ENCODE measurements around the gene PRDM9. TPM values are rescaled to one million over a fixed set of nuclear protein-coding genes. Genes with fewer than 3 reads are reported as not detected.

PRDM9 gene
- not detected for total RNA-seq
- not detected for polyA plus RNA-seq
- long read RNA-seq, donor 1, result 0 reads
- long read RNA-seq, donor 2, result 0 reads
- long read RNA-seq, donor 3, result 0 reads

GRCh38 chr5:23507278-23507685 is at the start of gene PRDM9:
TSS of gene PRDM9 (plus strand) at chr5:23507609. CDS start at chr5:23509034, 1,425 bp downstream.
- H3K27me3 ChIP-seq, result no peaks in the 10 kb centered on the region
- ATAC-seq, result peak; percentile 28 to 99 (median 94)
- peak within 1 kb of the TSS in 2 of 10 donors; percentile 30 to 47 for H3K27ac ChIP-seq
- WGBS, 2 donors, result 59 to 63% methylated on average over 27 of the region's 27 CpGs
- H3K4me1 ChIP-seq, result no peaks in the 10 kb centered on the region
- H3K36me3 ChIP-seq, result no peaks in the 10 kb centered on the region
- H3K9me3 ChIP-seq, result peaks cover 0 to 22% (median 0%) of the 10 kb centered on the region in 11 donors
- TF ChIP-seq, protein P1, sequence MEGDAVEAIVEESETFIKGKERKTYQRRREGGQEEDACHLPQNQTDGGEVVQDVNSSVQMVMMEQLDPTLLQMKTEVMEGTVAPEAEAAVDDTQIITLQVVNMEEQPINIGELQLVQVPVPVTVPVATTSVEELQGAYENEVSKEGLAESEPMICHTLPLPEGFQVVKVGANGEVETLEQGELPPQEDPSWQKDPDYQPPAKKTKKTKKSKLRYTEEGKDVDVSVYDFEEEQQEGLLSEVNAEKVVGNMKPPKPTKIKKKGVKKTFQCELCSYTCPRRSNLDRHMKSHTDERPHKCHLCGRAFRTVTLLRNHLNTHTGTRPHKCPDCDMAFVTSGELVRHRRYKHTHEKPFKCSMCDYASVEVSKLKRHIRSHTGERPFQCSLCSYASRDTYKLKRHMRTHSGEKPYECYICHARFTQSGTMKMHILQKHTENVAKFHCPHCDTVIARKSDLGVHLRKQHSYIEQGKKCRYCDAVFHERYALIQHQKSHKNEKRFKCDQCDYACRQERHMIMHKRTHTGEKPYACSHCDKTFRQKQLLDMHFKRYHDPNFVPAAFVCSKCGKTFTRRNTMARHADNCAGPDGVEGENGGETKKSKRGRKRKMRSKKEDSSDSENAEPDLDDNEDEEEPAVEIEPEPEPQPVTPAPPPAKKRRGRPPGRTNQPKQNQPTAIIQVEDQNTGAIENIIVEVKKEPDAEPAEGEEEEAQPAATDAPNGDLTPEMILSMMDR (IDR thresholded peaks at IDR 0.05), result no peak
- peak; percentile 63 to 84 for DNase-seq
- intact Hi-C loops (cut with DNase I), result no loop called here
- H3K4me3 ChIP-seq, result peak within 1 kb of the TSS in 7 of 10 donors; percentile 8 to 46 (median 16)

- WGBS, 2 donors, result 72 to 74% methylated on average over 3 of the region's 3 CpGs
- no peaks in the 10 kb centered on the region for H3K27me3 ChIP-seq
- TF ChIP-seq, protein P1 (IDR thresholded peaks at IDR 0.05), result no peak
- intact Hi-C loops (cut with DNase I), result no loop called here
- no peak overlapping the region for H3K27ac ChIP-seq
- ATAC-seq (no peak), DNase-seq (no peak)
- H3K36me3 ChIP-seq, result no peaks in the 10 kb centered on the region
- H3K4me1 ChIP-seq, result no peaks in the 10 kb centered on the region
- no peak overlapping the region for H3K4me3 ChIP-seq
- H3K9me3 ChIP-seq, result peaks cover 0 to 2% (median 0%) of the 10 kb centered on the region in 11 donors
These were observed 49.6 kb upstream of the PRDM9 start for GRCh38 chr5:23457780-23458179.

GRCh38 chr5:23459214-23459613 is 48.2 kb upstream of the PRDM9 start:
- TF ChIP-seq, protein P1 (IDR thresholded peaks at IDR 0.05), result no peak
- Histone ChIP-seq H3K4me1 (no peaks in the 10 kb centered on the region), H3K27me3 (no peaks in the 10 kb centered on the region), H3K4me3 (no peak overlapping the region), H3K36me3 (no peaks in the 10 kb centered on the region), H3K27ac (no peak overlapping the region), H3K9me3 (peaks cover 0 to 2% (median 0%) of the 10 kb centered on the region in 11 donors)
- DNase-seq (no peak), ATAC-seq (no peak)
- intact Hi-C loops (cut with DNase I), result no loop called here
- 89 to 90% methylated on average over 3 of the region's 3 CpGs for WGBS, 2 donors

- intact Hi-C loops (cut with DNase I), result no loop called here
- peaks cover 0 to 19% (median 3%) of the 10 kb centered on the region in 11 donors for H3K9me3 ChIP-seq
- no peaks in the 10 kb centered on the region for H3K27me3 ChIP-seq
- no peaks in the 10 kb centered on the region for H3K36me3 ChIP-seq
- no peak for ATAC-seq
- 76 to 87% methylated on average over 1 of the region's 1 CpG for WGBS, 2 donors
- no peak overlapping the region for H3K27ac ChIP-seq
- TF ChIP-seq, protein P1 (IDR thresholded peaks at IDR 0.05), result no peak
- no peak overlapping the region for H3K4me3 ChIP-seq
- H3K4me1 ChIP-seq, result no peaks in the 10 kb centered on the region
- DNase-seq, result no peak
These were observed 45.8 kb upstream of the PRDM9 start for GRCh38 chr5:23461576-23461975.

All from heart right ventricle (tissue), 16 donors.